HEK293 (cell line): ENCODE data around the gene CHST9.

Experiments
- CTCF ChIA-PET: fragments of 350-600 bp; formaldehyde crosslinking; extraction: SDS; loops from one replicate; lab custom pipeline; 2021; ENCODE audit warnings: antibody characterized with exemption; lab: Yijun Ruan, JAX
- POLR2A ChIA-PET: fragments of 300-600 bp; formaldehyde crosslinking; extraction: SDS; loops from one replicate; lab custom pipeline; 2020; ENCODE audit warnings: antibody characterized with exemption, inconsistent platforms; lab: Yijun Ruan, JAX
- H3K27ac ChIP-seq: fragments of 200-500 bp; sonication (Bioruptor generic); 2 replicates; pipeline ENCODE4 v1.5.1; 2014; ENCODE audit warnings: low read depth, low read length, control low read depth, inconsistent platforms; ENCODE audit errors: extremely low read depth
- H3K36me3 ChIP-seq, 2 experiments: fragments of 200-500 bp in 1 of 2; sonication (Bioruptor generic) in 1 of 2; 1 replicate in 1 of 2; 2 replicates in 1 of 2; pipeline ENCODE4 v1.5.1; 2014 to 2017; ENCODE audit warnings: inconsistent platforms in 2 of 2, low read length in 2 of 2; ENCODE audit not compliant: control insufficient read depth in 2 of 2, insufficient read depth in 1 of 2
- H3K4me1 ChIP-seq: fragments of 200-500 bp; sonication (Bioruptor generic); 2 replicates; pipeline ENCODE4 v1.5.1; 2014; ENCODE audit warnings: mild to moderate bottlenecking, low read length, inconsistent platforms; ENCODE audit not compliant: control insufficient read depth, insufficient read depth
- H3K4me3 ChIP-seq: 2 replicates; pipeline ENCODE4 v1.5.1; 2011; ENCODE audit warnings: low read depth, mild to moderate bottlenecking, control low read depth, low read length, moderate library complexity
- H3K9me3 ChIP-seq: fragments of 200-500 bp; sonication (Bioruptor generic); 2 replicates; pipeline ENCODE4 v1.5.1; 2014; ENCODE audit warnings: low read depth, low read length, inconsistent platforms; ENCODE audit not compliant: control insufficient read depth, insufficient read depth
- CTCF ChIP-seq: fragments of 450-650 bp; formaldehyde crosslinking; IDR thresholded peaks from 2 replicates; pipeline ENCODE4 v1.5.1; 2016; ENCODE audit warnings: missing biosample characterization, missing genetic modification characterization
- ELK4 ChIP-seq: IDR thresholded peaks from 2 replicates; pipeline ENCODE4 v1.6.1; 2011; ENCODE audit warnings: mild to moderate bottlenecking, low read depth, low read length, borderline replicate concordance
- HIC1 ChIP-seq: fragments of 450-650 bp; formaldehyde crosslinking; IDR thresholded peaks from 2 replicates; pipeline ENCODE4 v1.5.1; 2016; ENCODE audit warnings: missing biosample characterization, missing genetic modification characterization
- KLF16 ChIP-seq: fragments of 450-650 bp; formaldehyde crosslinking; IDR thresholded peaks from 2 replicates; pipeline ENCODE4 v1.5.1; 2017; ENCODE audit warnings: missing biosample characterization, missing genetic modification characterization
- PRDM1 ChIP-seq: fragments of 450-650 bp; formaldehyde crosslinking; IDR thresholded peaks from 2 replicates; pipeline ENCODE4; 2016; ENCODE audit warnings: missing biosample characterization, missing genetic modification characterization
- SP2 ChIP-seq: fragments of 450-650 bp; formaldehyde crosslinking; IDR thresholded peaks from 2 replicates; pipeline ENCODE4 v1.5.1; 2016; ENCODE audit warnings: missing biosample characterization, missing genetic modification characterization
- TSHZ1 ChIP-seq: fragments of 450-650 bp; formaldehyde crosslinking; IDR thresholded peaks from 2 replicates; pipeline ENCODE4 v1.5.1; 2016; ENCODE audit warnings: missing biosample characterization, missing genetic modification characterization, borderline replicate concordance
- ZBTB20 ChIP-seq: fragments of 450-650 bp; formaldehyde crosslinking; IDR thresholded peaks from 2 replicates; pipeline ENCODE4 v1.5.1; 2016; ENCODE audit warnings: missing biosample characterization, missing genetic modification characterization
- ZBTB44 ChIP-seq: fragments of 450-650 bp; IDR thresholded peaks from 2 replicates; pipeline ENCODE4 v1.5.1; 2018; ENCODE audit warnings: missing biosample characterization, mild to moderate bottlenecking, missing genetic modification characterization
- ZFP37 ChIP-seq: fragments of 450-650 bp; formaldehyde crosslinking; IDR thresholded peaks from 2 replicates; pipeline ENCODE4 v1.5.1; 2016; ENCODE audit warnings: missing biosample characterization, missing genetic modification characterization
- ZNF10 ChIP-seq: fragments of 450-650 bp; formaldehyde crosslinking; IDR thresholded peaks from 2 replicates; pipeline ENCODE4 v1.5.1; 2017; ENCODE audit warnings: missing biosample characterization, missing genetic modification characterization
- ZNF214 ChIP-seq: fragments of 450-650 bp; formaldehyde crosslinking; IDR thresholded peaks from 2 replicates; pipeline ENCODE4 v1.5.1; 2017; ENCODE audit warnings: missing biosample characterization, mild to moderate bottlenecking, missing genetic modification characterization, borderline replicate concordance
- ZNF660 ChIP-seq: fragments of 450-650 bp; IDR thresholded peaks from 2 replicates; pipeline ENCODE4 v1.5.1; 2018; ENCODE audit warnings: missing biosample characterization, mild to moderate bottlenecking, missing genetic modification characterization
- ZNF670 ChIP-seq: fragments of 450-650 bp; formaldehyde crosslinking; IDR thresholded peaks from 2 replicates; pipeline ENCODE4 v1.5.1; 2016; ENCODE audit warnings: missing biosample characterization, missing genetic modification characterization, low read depth
- ZNF692 ChIP-seq: fragments of 450-650 bp; formaldehyde crosslinking; IDR thresholded peaks from 2 replicates; pipeline ENCODE4 v1.5.1; 2016; ENCODE audit warnings: missing biosample characterization, missing genetic modification characterization
- ZNF843 ChIP-seq: fragments of 450-650 bp; formaldehyde crosslinking; IDR thresholded peaks from 2 replicates; pipeline ENCODE4 v1.5.1; 2016; ENCODE audit warnings: missing biosample characterization, missing genetic modification characterization

CHST9 gene

GRCh38 chr18:27118973-27119372 lies 66.1 kb downstream of the CHST9 start (continued):
- TF ChIP-seq ZNF692 (tag by site-specific recombination) (no peak), ZNF214 (tag by site-specific recombination) (no peak), ZNF670 (tag by site-specific recombination) (no peak), HIC1 (tag by site-specific recombination) (no peak), ZFP37 (tag by site-specific recombination) (no peak), ZNF10 (no peak), ZNF660 (tag by site-specific recombination) (no peak), ZBTB20 (tag by site-specific recombination) (no peak)
- TF ChIP-seq, all 188 proteins: peak for 0

GRCh38 chr18:27114842-27115241 lies 70.3 kb downstream of the CHST9 start:
- CTCF ChIA-PET: no interaction called here
- Histone ChIP-seq H3K4me1 (no peaks in the 10 kb centered on the region), H3K4me3 (no peak overlapping the region), H3K9me3 (no peaks in the 10 kb centered on the region)
- TF ChIP-seq ZBTB20 (tag by site-specific recombination): no peak
- TF ChIP-seq ZBTB44: no peak
- TF ChIP-seq CTCF (tag by site-specific recombination): no peak
- no peak for TF ChIP-seq HIC1 (tag by site-specific recombination)
- TF ChIP-seq TSHZ1 (tag by site-specific recombination): no peak
- TF ChIP-seq KLF16 (tag by site-specific recombination): no peak
- no peak for TF ChIP-seq ELK4
- TF ChIP-seq SP2: no peak
- no peak for TF ChIP-seq ZNF843 (tag by site-specific recombination)
- TF ChIP-seq PRDM1 (tag by site-specific recombination): no peak
- TF ChIP-seq, all 188 proteins: peak for 0
- no peaks in the 10 kb centered on the region for H3K36me3 ChIP-seq
- no peak overlapping the region for H3K27ac ChIP-seq
- POLR2A ChIA-PET: no interaction called here
